ENCODE results near the gene TBPL1. TPM values are rescaled to one million over a fixed set of nuclear protein-coding genes. Genes with fewer than 3 reads are reported as not detected.
A peak's percentile ranks its signal among the peaks of the same experiment; 100 is the strongest.

Gene TBPL1
- total and polyA plus RNA-seq, 9 of the 15 experiments (the other 6 are each of a cell fraction or from before 2014, with no cell fraction given), result 78.1 to 152 (median 107) TPM

DNA sequence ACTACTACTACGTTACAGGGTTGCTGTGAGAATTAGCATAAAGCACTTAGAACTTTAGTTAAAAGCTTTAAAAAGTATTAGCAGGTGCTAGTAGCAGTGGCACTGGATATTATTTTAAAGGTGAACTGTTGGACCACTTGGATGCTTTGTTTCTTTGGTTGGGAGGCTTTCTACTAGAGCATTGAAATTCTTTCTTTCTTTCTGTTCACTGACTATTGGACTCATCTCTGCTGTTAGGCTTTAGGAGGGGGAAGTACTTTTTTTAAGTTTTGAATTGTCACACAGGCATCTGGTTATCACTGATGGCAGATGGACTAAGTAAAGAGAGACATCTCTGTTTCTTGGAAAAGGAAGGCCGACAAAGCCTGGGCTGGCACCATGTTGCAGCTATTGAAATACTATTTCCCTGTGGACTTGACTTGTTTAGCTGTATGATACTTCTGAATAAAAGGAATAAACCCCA is 4.8 kb downstream of the TBPL1 start (continued):
- TF ChIP-seq, protein P1, sequence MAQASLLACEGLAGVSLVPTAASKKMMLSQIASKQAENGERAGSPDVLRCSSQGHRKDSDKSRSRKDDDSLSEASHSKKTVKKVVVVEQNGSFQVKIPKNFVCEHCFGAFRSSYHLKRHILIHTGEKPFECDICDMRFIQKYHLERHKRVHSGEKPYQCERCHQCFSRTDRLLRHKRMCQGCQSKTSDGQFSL (CRISPR knock-in tag; IDR thresholded peaks at IDR 0.05), result no peak
- TF ChIP-seq, protein P1 (tag; IDR thresholded peaks at IDR 0.05), result no peak
- TF ChIP-seq PHF8 (IDR thresholded peaks at IDR 0.05; ENCODE audit: borderline replicate concordance, low read length) (no peak), NCOA2 (IDR thresholded peaks at IDR 0.05; ENCODE audit: partially characterized antibody in 2 of 2) (peak in 1 of 2 experiments; percentile 68), BACH1 (tag; IDR thresholded peaks at IDR 0.05) (no peak), NR2F6 (CRISPR knock-in tag; IDR thresholded peaks at IDR 0.05) (no peak), ZFX (CRISPR knock-in tag; IDR thresholded peaks at IDR 0.05) (peak; percentile 48; the same call in 1 of the 2 replicates), BRD4 (IDR thresholded peaks at IDR 0.05) (no peak), HLTF (IDR thresholded peaks at IDR 0.05) (no peak), ZSCAN29 (IDR thresholded peaks at IDR 0.05) (no peak), EHMT2 (IDR thresholded peaks at IDR 0.05) (0 out of 2 replicates have a peak, but pooled peaks have one; percentile 47), SAP30 (IDR thresholded peaks at IDR 0.05; ENCODE audit: borderline replicate concordance, insufficient read depth, low read depth, low read length, poor library complexity, severe bottlenecking) (no peak), ZNF445 (CRISPR knock-in tag; IDR thresholded peaks at IDR 0.05; ENCODE audit: low read depth) (no peak), E2F3 (CRISPR knock-in tag; IDR thresholded peaks at IDR 0.05) (no peak), ZNF324 (CRISPR knock-in tag; IDR thresholded peaks at IDR 0.05) (no peak), TCF7L2 (IDR thresholded peaks at IDR 0.05; ENCODE audit: low read depth, low read length) (no peak), XRCC3 (IDR thresholded peaks at IDR 0.05) (no peak), ZNF644 (tag; IDR thresholded peaks at IDR 0.05; ENCODE audit: low read depth) (no peak), HNRNPK (IDR thresholded peaks at IDR 0.05; ENCODE audit: low read depth, low read length, poor library complexity, severe bottlenecking) (no peak), ZNF143 (CRISPR knock-in tag; IDR thresholded peaks at IDR 0.05) (no peak), ZNF354B (CRISPR knock-in tag; IDR thresholded peaks at IDR 0.05) (no peak), HDAC8 (tag; IDR thresholded peaks at IDR 0.05) (no peak), CC2D1A (IDR thresholded peaks at IDR 0.05) (peak; percentile 70; the same call in 1 of the 2 replicates), BDP1 (IDR thresholded peaks at IDR 0.05; ENCODE audit: insufficient read depth, insufficient read length) (no peak)
- TF ChIP-seq, protein P2, sequence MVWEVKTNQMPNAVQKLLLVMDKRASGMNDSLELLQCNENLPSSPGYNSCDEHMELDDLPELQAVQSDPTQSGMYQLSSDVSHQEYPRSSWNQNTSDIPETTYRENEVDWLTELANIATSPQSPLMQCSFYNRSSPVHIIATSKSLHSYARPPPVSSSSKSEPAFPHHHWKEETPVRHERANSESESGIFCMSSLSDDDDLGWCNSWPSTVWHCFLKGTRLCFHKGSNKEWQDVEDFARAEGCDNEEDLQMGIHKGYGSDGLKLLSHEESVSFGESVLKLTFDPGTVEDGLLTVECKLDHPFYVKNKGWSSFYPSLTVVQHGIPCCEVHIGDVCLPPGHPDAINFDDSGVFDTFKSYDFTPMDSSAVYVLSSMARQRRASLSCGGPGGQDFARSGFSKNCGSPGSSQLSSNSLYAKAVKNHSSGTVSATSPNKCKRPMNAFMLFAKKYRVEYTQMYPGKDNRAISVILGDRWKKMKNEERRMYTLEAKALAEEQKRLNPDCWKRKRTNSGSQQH (CRISPR knock-in tag; IDR thresholded peaks at IDR 0.05), result no peak
- TF ChIP-seq, protein P3, sequence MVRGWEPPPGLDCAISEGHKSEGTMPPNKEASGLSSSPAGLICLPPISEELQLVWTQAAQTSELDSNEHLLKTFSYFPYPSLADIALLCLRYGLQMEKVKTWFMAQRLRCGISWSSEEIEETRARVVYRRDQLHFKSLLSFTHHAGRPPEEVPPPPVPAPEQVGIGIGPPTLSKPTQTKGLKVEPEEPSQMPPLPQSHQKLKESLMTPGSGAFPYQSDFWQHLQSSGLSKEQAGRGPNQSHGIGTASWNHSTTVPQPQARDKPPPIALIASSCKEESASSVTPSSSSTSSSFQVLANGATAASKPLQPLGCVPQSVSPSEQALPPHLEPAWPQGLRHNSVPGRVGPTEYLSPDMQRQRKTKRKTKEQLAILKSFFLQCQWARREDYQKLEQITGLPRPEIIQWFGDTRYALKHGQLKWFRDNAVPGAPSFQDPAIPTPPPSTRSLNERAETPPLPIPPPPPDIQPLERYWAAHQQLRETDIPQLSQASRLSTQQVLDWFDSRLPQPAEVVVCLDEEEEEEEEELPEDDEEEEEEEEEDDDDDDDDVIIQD (CRISPR knock-in tag; IDR thresholded peaks at IDR 0.05), result no peak
- TF ChIP-seq, protein P4, sequence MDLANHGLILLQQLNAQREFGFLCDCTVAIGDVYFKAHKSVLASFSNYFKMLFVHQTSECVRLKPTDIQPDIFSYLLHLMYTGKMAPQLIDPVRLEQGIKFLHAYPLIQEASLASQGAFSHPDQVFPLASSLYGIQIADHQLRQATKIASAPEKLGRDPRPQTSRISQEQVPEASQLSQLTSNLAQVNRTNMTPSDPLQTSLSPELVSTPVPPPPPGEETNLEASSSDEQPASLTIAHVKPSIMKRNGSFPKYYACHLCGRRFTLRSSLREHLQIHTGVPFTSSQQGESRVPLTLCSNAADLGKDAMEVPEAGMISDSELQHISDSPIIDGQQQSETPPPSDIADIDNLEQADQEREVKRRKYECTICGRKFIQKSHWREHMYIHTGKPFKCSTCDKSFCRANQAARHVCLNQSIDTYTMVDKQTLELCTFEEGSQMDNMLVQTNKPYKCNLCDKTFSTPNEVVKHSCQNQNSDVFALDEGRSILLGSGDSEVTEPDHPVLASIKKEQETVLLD (IDR thresholded peaks at IDR 0.05), result no peak

All from K562 (cell line).